ENCODE measurements around the gene ARAP3. TPM values are rescaled to one million over a fixed set of nuclear protein-coding genes. Genes with fewer than 3 reads are reported as not detected.
A peak's percentile ranks its signal among the peaks of the same experiment; 100 is the strongest.

The ARAP3 gene
- total and polyA plus RNA-seq, 2 experiments from 2014 or later, result 18.4 to 33.2 TPM

- TF ChIP-seq ZNF462 (CRISPR knock-in tag; IDR thresholded peaks at IDR 0.05), result no peak
- no peak for TF ChIP-seq EZH2 (IDR thresholded peaks at IDR 0.05; ENCODE audit: low read depth, unreplicated experiment)
- no peak for TF ChIP-seq ETS1 (IDR thresholded peaks at IDR 0.05)
Measured at GRCh38 chr5:141639357-141640050, 42.5 kb downstream of the ARAP3 start (continued).

GRCh38 chr5:141638771-141639170 is 43.3 kb downstream of the ARAP3 start:
- no peaks in the 10 kb centered on the region for H3K9me3 Mint-ChIP-seq
- Histone ChIP-seq H3K4me3 (no peak overlapping the region; the same call in 1 of the 2 replicates), H3K36me3 (ENCODE audit: insufficient read depth) (0 out of 2 replicates have a peak, but pooled peaks cover 3% of the 10 kb centered on the region), H3K79me2 (replicated peaks; ENCODE audit: insufficient read depth) (peaks cover 28% of the 10 kb centered on the region), H3F3A (replicated peaks; ENCODE audit: low read depth) (0 out of 2 replicates have a peak, but pooled peaks cover 14% of the 10 kb centered on the region), H3K4me1 (ENCODE audit: insufficient read depth) (peaks cover 20% of the 10 kb centered on the region), H2AFZ (no peak overlapping the region), H3K9me2 (ENCODE audit: insufficient read depth) (no peaks in the 10 kb centered on the region), H3K27ac (ENCODE audit: low read depth) (no peak overlapping the region), H3K4me2 (peak overlapping the region; percentile 95; the same call in 1 of the 2 replicates), H3K27me3 (ENCODE audit: insufficient read depth) (peaks cover 3% of the 10 kb centered on the region; the same call in 1 of the 2 replicates), H4K20me1 (replicated peaks; ENCODE audit: insufficient read depth) (peaks cover 23% of the 10 kb centered on the region)
- peaks cover 34% of the 10 kb centered on the region for H3K4me1 Mint-ChIP-seq
- peaks cover 40% of the 10 kb centered on the region for H3K36me3 Mint-ChIP-seq (ENCODE audit: low read depth)
- ATAC-seq, result no peak
- H3K4me3 Mint-ChIP-seq, result peak overlapping the region; percentile 91; the same call in 2 of the 3 replicates
- no peak for DNase-seq (ENCODE audit: low spot score)
- H3K27me3 Mint-ChIP-seq (ENCODE audit: insufficient read depth, low read depth, poor library complexity), result peaks cover 8% of the 10 kb centered on the region
- no peak overlapping the region for H3K27ac Mint-ChIP-seq
- TF ChIP-seq ZNF331 (CRISPR knock-in tag; IDR thresholded peaks at IDR 0.05; ENCODE audit: low read depth) (no peak), STAT1 (IDR thresholded peaks at IDR 0.05; ENCODE audit: unreplicated experiment) (no peak), ZNF462 (CRISPR knock-in tag; IDR thresholded peaks at IDR 0.05) (no peak), ETS1 (IDR thresholded peaks at IDR 0.05) (no peak)
